BJ (cell line): ENCODE data around the gene TRPM1. TPM values are rescaled to one million over a fixed set of nuclear protein-coding genes. Genes with fewer than 3 reads are reported as not detected.

Experiments used
- CTCF ChIA-PET: fragments of 350-600 bp; formaldehyde crosslinking; extraction: SDS; loops from one replicate; lab custom pipeline; 2021; ENCODE audit warnings: antibody characterized with exemption, inconsistent platforms; lab: Yijun Ruan, JAX
- POLR2A ChIA-PET: fragments of 300-600 bp; sonication (Branson Sonifier 250); formaldehyde crosslinking; extraction: SDS; loops from one replicate; lab custom pipeline; 2021; ENCODE audit warnings: antibody characterized with exemption; lab: Charles Lee
- DNase-seq: peaks from one replicate; pipeline ENCODE4 v3.0.0-alpha.2; 2011; ENCODE audit warnings: low read depth
- H3K27me3 ChIP-seq: 2 replicates; pipeline ENCODE4 v1.6.0; 2011; ENCODE audit warnings: low read length; ENCODE audit not compliant: control insufficient read depth, insufficient read depth
- H3K36me3 ChIP-seq: 2 replicates; pipeline ENCODE4 v1.5.1; 2011; ENCODE audit warnings: low read length; ENCODE audit not compliant: control insufficient read depth, insufficient read depth
- H3K4me3 ChIP-seq: 2 replicates; pipeline ENCODE4 v1.5.1; 2011; ENCODE audit warnings: low read depth, mild to moderate bottlenecking, control low read depth, low read length
- CTCF ChIP-seq: IDR thresholded peaks from 2 replicates; pipeline ENCODE4 v1.5.1; 2011; ENCODE audit warnings: low read depth, mild to moderate bottlenecking, control low read depth, inconsistent platforms, low read length, moderate library complexity; ENCODE audit not compliant: insufficient read depth
- polyA plus RNA-seq: library from polyadenylated mRNA; depleted of rRNA; stranded (reverse); fragments of >200 nt; gene quantifications from 2 replicates; pipeline ENCODE4 v1.2.3, GENCODE V29; 2011

TRPM1 gene
- polyA plus RNA-seq, 1 experiment, result 0.44 TPM

DNA sequence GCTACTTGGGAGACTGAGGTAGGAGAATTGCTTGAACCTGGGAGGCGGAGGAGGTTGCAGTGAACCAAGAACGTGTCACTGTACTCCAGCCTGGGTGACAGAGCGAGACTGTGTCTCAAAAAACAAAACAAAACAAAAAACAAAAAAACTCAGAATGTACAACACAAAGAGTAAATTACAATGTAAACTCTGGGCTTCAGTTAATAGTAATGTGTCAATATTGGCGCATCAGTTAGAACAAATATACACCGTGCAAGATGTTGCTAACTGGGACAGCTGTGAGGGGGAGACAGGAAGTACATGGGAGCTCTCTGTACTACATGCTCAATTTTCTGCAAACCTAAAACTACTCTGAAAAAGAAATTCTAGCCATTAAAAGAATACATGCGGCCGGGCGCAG lies 23.5 kb upstream of the TRPM1 start:
- H3K36me3 ChIP-seq, result no peaks in the 10 kb centered on the region
- no peak for TF ChIP-seq CTCF
- no peaks in the 10 kb centered on the region for H3K27me3 ChIP-seq
- DNase-seq, result no peak
- POLR2A ChIA-PET, result no interaction called here
- H3K4me3 ChIP-seq, result no peak overlapping the region
- CTCF ChIA-PET, result interaction anchor here (0.7 kb wide), 1 partner anchor 266 kb away, joined by 4 read pairs; no protein-coding TSS in a partner anchor

GRCh38 chr15:31116423-31117030 lies 15.0 kb upstream of the TRPM1 start:
- ChIA-PET CTCF (interaction anchor here (2.1 to 2.6 kb wide), 2 partner anchors 12 to 13 kb away, joined by 10 to 18 read pairs; no protein-coding TSS in a partner anchor), POLR2A (no interaction called here)
- no peak for DNase-seq
- TF ChIP-seq CTCF, result no peak
- Histone ChIP-seq H3K36me3 (no peaks in the 10 kb centered on the region), H3K4me3 (no peak overlapping the region), H3K27me3 (no peaks in the 10 kb centered on the region)

GRCh38 chr15:31111091-31111647 lies 9.6 kb upstream of the TRPM1 start:
- ChIA-PET POLR2A (no interaction called here), CTCF (interaction anchor here (1.1 to 3.2 kb wide), 4 partner anchors 11 to 97 kb away, joined by 3 to 28 read pairs (median 4); no protein-coding TSS in a partner anchor)
- no peak for TF ChIP-seq CTCF
- H3K27me3 ChIP-seq, result no peaks in the 10 kb centered on the region
- H3K4me3 ChIP-seq, result no peak overlapping the region
- H3K36me3 ChIP-seq, result no peaks in the 10 kb centered on the region
- peak; percentile 51 for DNase-seq

DNA sequence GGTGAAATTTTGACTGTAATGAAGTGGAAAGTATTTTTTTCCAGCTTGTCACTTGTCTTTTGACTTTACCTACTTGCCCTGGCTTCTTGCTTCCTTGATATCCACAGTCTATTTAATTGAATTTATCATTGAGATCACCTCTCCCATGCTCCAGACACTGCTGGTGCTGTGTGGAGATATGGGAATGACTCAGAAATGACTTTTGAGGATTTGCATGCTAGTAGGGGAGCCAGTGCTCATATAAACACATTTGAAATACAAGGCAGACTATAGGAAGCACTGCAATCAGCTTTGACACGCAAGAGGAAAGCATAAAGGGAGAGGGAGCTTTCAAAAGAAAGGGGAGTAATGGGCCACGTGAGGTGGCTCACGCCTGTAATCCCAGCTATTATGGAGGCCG lies 7.3 kb upstream of the TRPM1 start:
- ChIA-PET POLR2A (no interaction called here), CTCF (interaction anchor here (1.8 kb wide), 1 partner anchor 20 kb away, joined by 6 read pairs; no protein-coding TSS in a partner anchor)
- no peak for TF ChIP-seq CTCF
- DNase-seq, result no peak
- Histone ChIP-seq H3K36me3 (no peaks in the 10 kb centered on the region), H3K27me3 (no peaks in the 10 kb centered on the region), H3K4me3 (no peak overlapping the region)

- CTCF ChIA-PET, result interaction anchor here (1.3 kb wide), 1 partner anchor 23 kb away, joined by 6 read pairs; no protein-coding TSS in a partner anchor
- POLR2A ChIA-PET, result interaction anchor here (0.6 kb wide), 1 partner anchor 12 kb away, joined by 6 read pairs; no protein-coding TSS in a partner anchor
- H3K4me3 ChIP-seq, result no peak overlapping the region
- TF ChIP-seq CTCF, result no peak
- peak; percentile 67 for DNase-seq
- H3K27me3 ChIP-seq, result no peaks in the 10 kb centered on the region
- no peaks in the 10 kb centered on the region for H3K36me3 ChIP-seq
These were observed 5.2 kb upstream of the TRPM1 start for GRCh38 chr15:31106495-31107300.
